Measurements from ENCODE around the gene CDK2AP2. TPM values are rescaled to one million over a fixed set of nuclear protein-coding genes. Genes with fewer than 3 reads are reported as not detected.
A peak's percentile ranks its signal among the peaks of the same experiment; 100 is the strongest.

The CDK2AP2 gene
- total and polyA plus RNA-seq, 2 of the 8 experiments (the other 6 are each of a cell fraction or from before 2014, with no cell fraction given): 49.6 to 65.1 TPM

DNA sequence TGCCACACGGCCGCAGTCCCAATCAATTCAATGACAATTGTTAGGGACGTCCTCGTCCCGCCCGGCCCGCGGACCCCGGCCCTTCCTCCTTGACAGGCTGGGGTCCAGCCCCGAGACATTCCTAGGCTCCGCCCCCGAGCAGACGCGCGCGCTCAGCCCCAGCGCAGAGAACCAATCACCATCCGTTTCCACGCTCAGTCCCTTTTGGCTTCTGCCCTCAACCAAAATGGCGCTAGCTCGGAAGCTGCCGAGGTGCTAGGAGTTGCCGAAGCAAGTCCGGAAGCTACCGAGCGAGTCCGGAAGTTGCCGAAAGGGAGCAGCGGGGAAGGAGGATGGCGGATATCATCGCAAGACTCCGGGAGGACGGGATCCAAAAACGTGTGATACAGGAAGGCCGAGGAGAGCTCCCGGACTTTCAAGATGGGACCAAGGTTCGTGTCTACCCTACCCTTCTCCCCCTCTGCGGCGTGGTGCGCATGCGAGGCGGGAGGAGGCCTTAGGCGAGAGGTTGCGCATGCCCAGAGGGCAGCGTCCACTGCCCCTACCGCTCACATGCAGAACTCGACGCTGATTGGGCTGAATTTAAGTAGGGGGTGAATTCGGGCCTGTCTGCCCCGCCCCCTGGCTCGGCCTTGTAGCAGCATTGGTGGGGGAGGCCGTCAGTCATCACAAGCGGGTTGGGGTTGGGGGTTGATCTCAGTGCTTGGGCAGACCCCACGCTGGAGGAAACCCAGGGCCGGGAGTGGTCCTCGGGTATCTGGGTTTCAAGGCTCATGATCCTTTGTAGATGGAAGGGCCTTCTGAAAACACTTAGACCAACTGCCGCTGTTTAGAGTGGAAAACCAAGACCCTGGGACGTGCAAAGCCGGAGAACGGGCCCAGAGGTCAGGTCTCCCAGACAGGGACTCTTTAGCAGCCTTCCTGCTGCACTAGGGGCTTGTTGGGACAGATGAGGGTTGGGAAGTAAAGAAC lies 24.8 kb downstream of the CDK2AP2 start, which contains the start of gene AIP (continued):
- TF ChIP-seq, protein P1, sequence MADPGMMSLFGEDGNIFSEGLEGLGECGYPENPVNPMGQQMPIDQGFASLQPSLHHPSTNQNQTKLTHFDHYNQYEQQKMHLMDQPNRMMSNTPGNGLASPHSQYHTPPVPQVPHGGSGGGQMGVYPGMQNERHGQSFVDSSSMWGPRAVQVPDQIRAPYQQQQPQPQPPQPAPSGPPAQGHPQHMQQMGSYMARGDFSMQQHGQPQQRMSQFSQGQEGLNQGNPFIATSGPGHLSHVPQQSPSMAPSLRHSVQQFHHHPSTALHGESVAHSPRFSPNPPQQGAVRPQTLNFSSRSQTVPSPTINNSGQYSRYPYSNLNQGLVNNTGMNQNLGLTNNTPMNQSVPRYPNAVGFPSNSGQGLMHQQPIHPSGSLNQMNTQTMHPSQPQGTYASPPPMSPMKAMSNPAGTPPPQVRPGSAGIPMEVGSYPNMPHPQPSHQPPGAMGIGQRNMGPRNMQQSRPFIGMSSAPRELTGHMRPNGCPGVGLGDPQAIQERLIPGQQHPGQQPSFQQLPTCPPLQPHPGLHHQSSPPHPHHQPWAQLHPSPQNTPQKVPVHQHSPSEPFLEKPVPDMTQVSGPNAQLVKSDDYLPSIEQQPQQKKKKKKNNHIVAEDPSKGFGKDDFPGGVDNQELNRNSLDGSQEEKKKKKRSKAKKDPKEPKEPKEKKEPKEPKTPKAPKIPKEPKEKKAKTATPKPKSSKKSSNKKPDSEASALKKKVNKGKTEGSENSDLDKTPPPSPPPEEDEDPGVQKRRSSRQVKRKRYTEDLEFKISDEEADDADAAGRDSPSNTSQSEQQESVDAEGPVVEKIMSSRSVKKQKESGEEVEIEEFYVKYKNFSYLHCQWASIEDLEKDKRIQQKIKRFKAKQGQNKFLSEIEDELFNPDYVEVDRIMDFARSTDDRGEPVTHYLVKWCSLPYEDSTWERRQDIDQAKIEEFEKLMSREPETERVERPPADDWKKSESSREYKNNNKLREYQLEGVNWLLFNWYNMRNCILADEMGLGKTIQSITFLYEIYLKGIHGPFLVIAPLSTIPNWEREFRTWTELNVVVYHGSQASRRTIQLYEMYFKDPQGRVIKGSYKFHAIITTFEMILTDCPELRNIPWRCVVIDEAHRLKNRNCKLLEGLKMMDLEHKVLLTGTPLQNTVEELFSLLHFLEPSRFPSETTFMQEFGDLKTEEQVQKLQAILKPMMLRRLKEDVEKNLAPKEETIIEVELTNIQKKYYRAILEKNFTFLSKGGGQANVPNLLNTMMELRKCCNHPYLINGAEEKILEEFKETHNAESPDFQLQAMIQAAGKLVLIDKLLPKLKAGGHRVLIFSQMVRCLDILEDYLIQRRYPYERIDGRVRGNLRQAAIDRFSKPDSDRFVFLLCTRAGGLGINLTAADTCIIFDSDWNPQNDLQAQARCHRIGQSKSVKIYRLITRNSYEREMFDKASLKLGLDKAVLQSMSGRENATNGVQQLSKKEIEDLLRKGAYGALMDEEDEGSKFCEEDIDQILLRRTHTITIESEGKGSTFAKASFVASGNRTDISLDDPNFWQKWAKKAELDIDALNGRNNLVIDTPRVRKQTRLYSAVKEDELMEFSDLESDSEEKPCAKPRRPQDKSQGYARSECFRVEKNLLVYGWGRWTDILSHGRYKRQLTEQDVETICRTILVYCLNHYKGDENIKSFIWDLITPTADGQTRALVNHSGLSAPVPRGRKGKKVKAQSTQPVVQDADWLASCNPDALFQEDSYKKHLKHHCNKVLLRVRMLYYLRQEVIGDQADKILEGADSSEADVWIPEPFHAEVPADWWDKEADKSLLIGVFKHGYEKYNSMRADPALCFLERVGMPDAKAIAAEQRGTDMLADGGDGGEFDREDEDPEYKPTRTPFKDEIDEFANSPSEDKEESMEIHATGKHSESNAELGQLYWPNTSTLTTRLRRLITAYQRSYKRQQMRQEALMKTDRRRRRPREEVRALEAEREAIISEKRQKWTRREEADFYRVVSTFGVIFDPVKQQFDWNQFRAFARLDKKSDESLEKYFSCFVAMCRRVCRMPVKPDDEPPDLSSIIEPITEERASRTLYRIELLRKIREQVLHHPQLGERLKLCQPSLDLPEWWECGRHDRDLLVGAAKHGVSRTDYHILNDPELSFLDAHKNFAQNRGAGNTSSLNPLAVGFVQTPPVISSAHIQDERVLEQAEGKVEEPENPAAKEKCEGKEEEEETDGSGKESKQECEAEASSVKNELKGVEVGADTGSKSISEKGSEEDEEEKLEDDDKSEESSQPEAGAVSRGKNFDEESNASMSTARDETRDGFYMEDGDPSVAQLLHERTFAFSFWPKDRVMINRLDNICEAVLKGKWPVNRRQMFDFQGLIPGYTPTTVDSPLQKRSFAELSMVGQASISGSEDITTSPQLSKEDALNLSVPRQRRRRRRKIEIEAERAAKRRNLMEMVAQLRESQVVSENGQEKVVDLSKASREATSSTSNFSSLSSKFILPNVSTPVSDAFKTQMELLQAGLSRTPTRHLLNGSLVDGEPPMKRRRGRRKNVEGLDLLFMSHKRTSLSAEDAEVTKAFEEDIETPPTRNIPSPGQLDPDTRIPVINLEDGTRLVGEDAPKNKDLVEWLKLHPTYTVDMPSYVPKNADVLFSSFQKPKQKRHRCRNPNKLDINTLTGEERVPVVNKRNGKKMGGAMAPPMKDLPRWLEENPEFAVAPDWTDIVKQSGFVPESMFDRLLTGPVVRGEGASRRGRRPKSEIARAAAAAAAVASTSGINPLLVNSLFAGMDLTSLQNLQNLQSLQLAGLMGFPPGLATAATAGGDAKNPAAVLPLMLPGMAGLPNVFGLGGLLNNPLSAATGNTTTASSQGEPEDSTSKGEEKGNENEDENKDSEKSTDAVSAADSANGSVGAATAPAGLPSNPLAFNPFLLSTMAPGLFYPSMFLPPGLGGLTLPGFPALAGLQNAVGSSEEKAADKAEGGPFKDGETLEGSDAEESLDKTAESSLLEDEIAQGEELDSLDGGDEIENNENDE (IDR thresholded peaks at IDR 0.05; ENCODE audit: insufficient replicate concordance, low read length): no peak
- TF ChIP-seq EGR1 (IDR thresholded peaks at IDR 0.05; ENCODE audit: borderline replicate concordance, low read depth, low read length) (no peak), TAF7 (optimal IDR thresholded peaks at IDR 0.05; ENCODE audit: borderline replicate concordance, low read depth, low read length) (peak; percentile 78), POLR2AphosphoS5 (IDR thresholded peaks at IDR 0.05; ENCODE audit: low read depth, low read length) (peak; percentile 70), SIRT6 (IDR thresholded peaks at IDR 0.05; ENCODE audit: low read length) (no peak), BACH1 (IDR thresholded peaks at IDR 0.05; ENCODE audit: low read length) (no peak), KDM5A (IDR thresholded peaks at IDR 0.05; ENCODE audit: low read length) (peak; percentile 80)
- TF ChIP-seq, protein P2, sequence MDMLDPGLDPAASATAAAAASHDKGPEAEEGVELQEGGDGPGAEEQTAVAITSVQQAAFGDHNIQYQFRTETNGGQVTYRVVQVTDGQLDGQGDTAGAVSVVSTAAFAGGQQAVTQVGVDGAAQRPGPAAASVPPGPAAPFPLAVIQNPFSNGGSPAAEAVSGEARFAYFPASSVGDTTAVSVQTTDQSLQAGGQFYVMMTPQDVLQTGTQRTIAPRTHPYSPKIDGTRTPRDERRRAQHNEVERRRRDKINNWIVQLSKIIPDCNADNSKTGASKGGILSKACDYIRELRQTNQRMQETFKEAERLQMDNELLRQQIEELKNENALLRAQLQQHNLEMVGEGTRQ (IDR thresholded peaks at IDR 0.05; ENCODE audit: low read length): peak; percentile 26; the same call in 1 of the 2 replicates
